Endometrial microvascular endothelial cells (primary cell): Measurements from ENCODE around the gene TRIM33. TPM values are rescaled to one million over a fixed set of nuclear protein-coding genes. Genes with fewer than 3 reads are reported as not detected.
"Not testable (repeated sequence)": the region's sequence is repeated elsewhere in the genome, so short reads cannot be mapped to it uniquely, and the experiment has no call there.

Experiments used
- in situ Hi-C: cut with HindIII; loops from 2 replicates; pipeline ENCODE4 v1.10.0; 2017; ENCODE audit warnings: low sequenced_read_pairs, low pct_unique_long_range_greater_than_20kb; ENCODE audit errors: inconsistent ontology term
- total RNA-seq: library from RNA; depleted of rRNA; stranded (reverse); fragments of >200 nt; gene quantifications from one replicate; pipeline ENCODE4 v1.2.3, GENCODE V29; 2015; ENCODE audit errors: inconsistent ontology term

Gene TRIM33
- total RNA-seq, 1 donor from 2014 or later = 15.1 TPM

DNA sequence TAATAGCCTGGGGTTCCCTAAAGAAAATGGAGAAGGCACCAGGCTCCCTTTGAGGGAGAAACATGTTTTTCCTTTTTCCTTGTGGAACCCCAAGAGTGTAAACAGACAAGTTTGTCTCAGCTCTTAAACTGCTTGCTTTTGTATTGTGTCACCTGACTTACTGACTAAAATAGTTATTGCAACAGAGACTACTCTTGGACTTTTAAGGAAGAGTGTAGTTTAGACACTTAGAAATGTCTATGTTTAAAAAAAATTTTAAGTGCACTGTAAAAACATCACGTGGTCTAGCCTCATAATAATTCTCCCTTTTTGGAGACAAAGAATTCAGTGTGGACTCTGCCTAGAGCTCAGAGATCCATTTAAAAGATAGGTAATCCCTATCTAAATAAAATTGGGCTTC is 141.1 kb downstream of the TRIM33 start:
- in situ Hi-C loops = no loop called here

DNA sequence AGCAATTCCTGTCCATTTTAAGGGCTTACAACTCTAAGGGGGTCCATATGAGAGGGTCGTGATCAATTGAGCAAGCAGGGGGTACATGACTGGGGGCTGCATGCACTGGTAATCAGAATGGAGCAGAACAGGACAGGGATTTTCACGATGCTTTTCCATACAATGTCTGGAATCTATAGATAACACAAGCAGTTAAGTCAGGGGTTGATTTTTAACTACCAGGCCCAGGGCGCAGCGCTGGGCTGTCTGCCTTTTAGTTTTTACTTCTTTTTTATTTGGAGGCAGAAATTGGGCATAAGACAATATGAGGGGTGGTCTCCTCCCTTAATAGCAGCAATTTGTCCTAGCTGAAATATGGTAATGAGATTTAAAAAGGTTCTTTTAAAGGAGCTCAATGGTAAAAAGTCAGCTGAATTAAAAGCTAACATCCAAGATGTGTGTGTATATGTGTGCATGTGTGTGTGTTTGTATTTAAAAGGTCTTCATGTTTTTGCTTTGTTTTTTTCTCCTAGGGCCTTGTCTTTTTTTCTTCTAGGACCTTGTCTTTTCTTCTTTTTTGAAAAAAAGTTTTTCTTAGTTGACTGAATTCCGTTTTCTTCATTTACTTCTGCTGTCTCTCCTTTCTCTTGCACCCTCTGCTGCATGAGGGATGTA is 141.6 kb downstream of the TRIM33 start:
- in situ Hi-C loops = not testable (repeated sequence)

DNA sequence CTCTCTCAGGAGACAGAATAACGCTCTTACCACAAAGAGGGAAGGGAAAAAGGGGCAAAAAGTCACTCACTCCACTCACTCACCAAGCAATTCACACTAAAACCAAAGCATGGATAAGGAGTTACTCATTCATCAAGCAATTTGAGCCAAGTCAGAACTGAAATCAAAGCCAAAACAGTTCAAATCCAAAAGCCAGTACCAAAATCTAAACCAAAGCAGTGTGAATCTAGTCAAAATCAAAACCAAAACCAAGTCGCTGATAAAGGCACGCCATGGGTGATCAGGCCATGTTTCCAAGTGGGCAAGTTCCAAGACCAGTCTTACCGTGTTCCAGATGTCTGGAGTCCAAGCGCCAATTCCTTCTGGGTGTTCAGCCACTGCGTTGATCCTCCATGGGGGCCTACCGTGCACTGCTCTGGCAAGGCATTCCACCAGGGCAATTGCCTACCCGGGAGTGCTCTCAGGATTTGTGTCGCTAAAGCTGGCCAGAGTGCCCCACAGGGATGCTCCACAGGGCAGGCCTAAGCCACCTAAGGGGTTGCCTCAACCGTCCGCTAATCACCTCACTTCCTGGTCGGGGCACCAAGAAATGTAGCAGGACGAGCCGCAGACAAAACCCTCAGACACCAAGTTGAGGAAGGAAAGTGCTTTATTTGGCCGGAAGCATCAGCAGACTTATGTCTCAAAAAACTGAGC is 142.3 kb downstream of the TRIM33 start:
- in situ Hi-C loops = no loop called here

DNA sequence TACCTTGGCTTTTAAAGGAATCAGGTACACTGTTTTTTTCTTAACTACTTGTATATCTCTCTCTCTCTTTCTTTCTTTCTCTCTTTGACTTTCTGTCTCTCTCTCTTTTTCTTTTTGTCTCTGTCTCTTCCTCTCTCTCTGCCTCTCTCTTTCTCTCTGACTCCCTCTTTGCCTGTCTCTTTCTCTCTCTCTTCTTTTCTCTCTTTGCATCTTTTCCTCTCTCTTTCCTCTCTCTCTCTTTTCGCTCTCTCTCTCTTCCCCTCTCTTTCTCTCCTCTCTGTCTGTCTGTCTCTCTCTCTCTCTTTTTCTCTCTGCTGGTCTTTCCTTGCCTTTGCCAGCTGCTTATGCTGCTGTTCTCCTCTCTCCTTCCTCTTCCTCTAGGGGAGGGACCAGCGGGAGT is 143.2 kb downstream of the TRIM33 start:
- in situ Hi-C loops = no loop called here

DNA sequence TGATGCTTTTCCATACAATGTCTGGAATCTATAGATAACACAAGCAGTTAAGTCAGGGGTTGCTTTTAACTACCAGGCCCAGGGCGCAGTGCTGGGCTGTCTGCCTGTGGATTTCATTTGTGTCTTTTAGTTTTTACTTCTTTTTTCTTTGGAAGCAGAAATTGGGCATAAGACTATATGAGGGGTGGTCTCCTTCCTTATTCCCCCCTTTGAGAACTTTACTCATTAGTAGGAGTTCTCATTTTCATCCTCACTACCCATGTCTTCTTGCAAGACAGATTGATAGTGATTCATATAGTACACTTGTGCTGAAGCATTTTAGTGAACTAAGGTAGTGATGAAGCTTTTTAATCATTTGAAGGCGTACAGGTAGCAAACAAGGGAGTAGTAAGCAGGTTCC is 147.8 kb downstream of the TRIM33 start:
- in situ Hi-C loops = not testable (repeated sequence)

DNA sequence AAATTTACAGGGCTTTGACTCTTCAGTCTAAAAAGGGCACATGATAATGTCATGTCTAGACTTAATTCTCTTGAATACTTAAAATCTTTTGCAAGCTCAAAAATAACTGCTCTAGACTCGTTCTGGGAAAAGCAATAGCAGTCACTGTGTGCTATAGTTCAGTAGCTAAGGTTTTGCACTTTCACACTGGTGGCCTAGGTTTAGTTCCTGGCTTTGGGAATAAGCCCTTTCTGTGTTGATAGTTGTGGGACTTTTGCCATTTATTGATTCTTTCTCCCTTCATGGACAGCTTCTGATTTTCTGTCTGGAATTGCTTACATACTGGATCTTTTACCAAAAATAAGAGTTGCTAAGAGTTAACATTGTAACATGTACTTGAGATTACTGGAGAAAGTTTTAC is 151.2 kb downstream of the TRIM33 start:
- in situ Hi-C loops = no loop called here

DNA sequence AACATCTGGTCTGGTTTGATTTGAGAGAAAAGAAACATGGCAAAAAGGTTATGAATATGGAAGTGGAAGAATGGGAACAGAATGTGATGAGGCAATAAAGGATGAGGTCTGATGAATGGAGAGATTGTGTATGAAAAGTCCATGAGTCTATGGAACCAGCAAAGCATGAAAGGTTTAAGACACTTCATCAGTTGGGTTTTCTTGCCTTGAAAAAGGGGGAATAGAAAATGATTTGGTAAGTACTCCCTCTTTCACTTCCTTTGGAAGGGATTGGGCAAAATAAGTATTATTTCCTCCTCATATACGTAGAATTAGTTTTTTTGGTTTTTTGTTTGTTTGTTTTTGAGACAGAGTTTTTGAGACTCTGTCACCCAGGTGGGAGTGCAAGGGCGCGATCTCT is 155.8 kb downstream of the TRIM33 start:
- in situ Hi-C loops = no loop called here

DNA sequence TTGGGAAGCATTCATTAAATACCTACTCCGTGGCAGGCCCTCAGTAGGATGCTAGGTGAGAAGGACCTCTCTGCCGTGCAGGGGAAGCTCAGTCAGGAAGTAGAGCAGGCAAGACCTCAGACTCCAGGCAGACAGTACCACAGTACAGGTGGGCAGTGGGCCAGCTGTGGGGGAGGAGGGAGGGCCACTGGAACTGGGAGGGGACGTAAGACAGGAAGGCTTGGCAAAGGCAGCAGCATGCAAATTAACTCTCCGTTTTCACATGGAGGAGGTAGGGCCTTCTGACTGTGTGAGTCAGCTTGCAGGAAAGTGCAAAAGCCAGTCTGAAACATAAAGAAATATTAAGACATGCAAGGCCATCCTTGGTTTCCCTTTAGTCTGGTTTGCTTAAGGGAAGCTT is 157.7 kb downstream of the TRIM33 start:
- in situ Hi-C loops = no loop called here

DNA sequence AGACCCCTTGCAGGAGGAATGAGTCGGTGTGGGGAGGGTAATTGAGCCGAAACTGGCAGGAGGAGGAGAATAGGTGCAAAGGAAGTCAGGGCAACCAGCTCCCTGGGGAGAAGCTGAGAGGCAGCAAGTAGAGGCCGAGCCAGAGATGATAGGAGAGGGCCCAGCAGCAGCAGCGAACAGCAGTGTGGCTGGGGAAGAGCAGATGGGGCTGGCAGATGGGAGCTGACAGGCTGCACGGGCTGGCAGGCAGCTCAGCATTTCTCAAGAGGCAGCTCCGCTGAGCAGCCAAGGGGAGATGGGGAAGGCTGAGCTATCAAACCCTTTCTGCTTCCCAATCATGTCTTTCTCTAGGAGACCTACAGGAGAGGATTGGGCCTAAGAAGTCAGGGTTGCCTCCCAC is 158.2 kb downstream of the TRIM33 start:
- in situ Hi-C loops = no loop called here

DNA sequence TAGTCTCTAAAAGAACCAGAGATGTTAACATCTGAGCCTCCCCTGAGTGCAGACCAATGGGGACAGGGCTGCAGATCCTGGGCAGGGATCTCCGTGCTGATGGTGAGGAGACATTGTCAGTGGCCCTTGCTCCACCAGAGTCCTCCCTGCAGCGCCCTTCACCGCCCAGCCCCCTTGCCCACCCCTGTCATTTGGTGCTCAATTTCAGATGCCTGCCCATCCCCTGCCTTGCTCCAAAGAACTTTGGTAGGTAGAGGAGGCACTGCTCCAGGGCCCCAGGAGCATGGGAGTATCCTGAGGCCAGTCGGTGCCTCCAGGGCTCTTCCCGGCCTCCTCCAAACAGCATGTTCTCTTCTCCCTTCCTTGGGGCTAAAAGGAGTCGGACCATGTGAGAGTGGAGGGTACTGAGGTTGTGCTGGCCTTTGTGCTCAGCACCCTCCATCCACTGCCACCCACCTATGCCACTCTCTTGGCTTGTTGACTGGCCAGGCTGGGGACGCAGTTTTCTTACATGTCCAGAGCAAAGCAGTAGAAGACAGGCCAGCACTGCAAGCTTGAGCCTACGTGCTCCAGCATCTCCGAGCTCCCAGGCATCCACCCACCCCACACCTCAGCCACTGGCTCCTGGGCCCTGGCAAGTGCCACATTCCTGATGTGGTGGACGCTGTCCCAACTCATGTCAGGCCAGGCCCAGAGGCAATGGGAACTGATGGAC is 160.1 kb downstream of the TRIM33 start:
- in situ Hi-C loops = no loop called here

DNA sequence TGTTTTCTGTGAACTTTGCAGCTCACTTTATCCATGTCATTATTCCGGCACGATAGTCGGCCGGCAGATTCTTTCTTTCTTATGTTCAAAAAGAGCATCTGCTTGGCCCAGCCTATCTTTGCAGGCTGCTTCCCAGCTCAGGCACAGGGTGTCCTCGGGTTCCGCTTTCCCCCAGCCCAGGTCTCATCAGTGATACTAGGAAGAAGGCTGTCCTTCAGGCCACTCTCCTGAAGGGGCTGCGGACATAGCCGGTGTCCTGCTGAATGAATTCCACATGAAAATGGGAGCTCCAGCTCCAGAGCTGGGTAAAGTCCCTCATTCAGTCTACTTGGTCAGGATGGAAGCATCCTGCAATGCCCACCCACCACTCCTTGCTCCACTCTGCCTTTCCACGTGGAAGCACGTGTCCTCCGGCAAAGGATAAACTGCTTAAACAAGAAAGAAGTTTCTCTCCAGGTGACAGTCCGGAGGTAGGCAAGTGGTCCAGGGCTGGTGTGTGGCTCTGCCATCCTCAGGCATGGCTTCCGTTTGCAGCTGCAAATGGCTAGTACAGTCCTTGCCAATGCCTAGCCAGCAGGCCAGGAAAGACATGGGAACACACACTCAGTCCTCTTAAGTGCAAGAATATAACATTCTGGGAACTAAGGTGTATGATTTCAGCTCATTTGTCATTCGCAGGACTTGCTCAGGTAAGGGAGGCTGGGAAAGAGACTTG is 161.0 kb downstream of the TRIM33 start:
- in situ Hi-C loops = no loop called here

DNA sequence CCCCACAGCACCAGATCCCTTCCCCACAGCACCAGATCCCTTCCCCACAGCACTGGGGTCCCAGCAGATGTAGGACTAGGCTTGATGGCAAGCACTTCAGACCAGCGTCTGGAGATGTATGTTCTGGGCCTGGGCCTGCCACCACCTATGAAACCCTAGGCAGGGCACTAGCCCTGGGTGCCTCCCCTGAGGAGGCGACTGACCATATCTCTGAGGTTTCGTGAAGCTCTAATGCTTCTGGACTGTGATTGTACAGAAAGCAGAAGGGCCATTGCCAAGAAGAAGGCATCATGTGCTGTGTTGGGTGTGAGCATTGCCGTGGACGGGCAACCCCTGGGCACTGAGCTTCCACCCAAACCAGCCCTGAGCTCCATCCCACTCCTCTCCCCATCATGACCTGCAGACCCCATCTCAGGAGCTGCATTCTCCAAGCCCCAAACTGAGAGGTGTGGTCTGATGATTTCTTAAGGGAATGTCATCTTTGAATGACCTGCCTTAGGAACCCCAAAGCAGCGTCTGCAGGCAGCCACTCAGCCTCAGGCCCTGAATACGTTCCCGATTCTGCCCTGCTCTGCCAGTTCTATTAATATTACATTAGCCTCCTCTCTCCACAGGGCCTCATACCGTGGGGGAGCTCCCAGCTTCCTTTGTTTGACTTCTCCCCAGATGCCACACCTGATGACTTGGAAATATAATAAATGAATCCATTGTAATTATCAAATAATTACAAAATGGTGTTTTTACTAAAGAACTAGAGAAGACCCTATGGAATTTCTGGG is 163.4 kb downstream of the TRIM33 start:
- in situ Hi-C loops = no loop called here

DNA sequence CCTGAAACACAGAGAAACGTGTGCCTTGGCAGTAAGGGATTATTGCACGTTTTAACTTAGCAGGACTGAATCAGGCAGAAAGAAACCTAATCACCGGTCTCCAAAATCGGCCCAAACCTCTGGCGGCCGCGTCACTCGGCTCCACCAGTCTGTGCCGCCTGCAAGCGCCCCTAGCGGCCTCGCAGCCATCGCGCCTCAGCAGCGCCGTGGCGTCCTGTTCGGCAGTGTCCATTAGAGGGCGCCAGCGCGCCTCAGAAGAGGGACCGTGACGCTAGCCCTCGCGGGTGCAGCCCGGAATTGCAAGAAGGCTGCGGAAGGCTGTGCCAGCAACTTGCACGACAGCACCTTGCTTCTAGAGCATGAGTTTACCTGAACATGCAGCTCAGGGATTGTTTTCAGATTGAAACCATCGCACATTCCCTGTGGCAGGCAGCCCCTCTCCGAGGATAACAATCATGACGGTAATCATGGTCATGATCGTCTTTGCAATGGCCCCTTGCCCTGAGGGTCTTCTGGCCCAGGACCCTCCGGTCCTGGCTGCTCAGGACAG is 164.4 kb downstream of the TRIM33 start:
- in situ Hi-C loops = no loop called here

DNA sequence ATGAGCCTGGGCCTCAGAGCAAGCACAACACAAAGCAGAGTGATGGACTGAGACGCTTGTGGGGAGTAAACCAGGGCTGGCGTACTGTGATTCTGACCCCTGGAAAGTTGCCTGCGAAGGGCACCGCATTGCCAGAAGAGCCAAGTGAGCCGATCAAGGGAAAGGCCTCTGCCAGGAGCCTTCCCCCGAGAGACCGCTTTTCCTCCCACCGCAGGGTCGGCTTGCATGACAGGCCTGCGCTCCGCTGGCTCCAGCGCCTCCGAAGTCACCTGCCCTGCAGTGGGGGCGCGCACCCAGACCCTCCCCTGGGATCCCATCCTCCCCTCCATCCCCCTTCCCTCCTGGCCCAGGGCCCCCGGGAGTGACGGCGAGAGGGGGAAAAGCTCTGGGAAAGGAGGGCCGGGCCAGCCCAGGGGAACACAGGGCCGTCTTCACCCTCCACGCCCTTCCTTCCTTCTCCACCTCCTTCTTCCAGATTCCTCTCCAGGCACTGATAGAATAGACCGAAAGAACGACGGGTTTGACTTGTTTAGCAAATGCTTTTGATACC is 165.0 kb downstream of the TRIM33 start:
- in situ Hi-C loops = no loop called here

DNA sequence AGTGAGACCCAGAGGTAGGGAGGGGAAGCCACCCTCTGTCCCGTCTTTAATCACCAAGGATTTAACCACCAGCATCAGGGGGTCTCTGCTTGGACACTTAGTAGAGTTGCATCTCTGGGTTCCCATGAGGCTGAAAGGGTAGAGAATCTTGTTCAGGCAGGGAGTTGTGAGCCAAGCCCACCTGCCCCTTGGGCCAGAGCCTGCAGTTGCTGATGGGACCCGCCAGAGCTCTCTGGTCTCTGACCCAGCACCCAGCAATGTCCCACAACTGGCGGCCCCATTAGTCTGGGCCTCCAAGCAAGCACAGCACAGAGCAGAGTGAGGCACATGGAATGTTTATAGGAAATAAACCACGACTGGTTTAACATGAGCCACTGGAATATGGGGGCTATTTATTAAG is 166.3 kb downstream of the TRIM33 start:
- in situ Hi-C loops = no loop called here
